Measurements from ENCODE around the gene GDI1. TPM values are rescaled to one million over a fixed set of nuclear protein-coding genes. Genes with fewer than 3 reads are reported as not detected.

Gene GDI1
- polyA plus RNA-seq, 1 of the 3 experiments (the other 2 are of a cell fraction) = 408 TPM

DNA sequence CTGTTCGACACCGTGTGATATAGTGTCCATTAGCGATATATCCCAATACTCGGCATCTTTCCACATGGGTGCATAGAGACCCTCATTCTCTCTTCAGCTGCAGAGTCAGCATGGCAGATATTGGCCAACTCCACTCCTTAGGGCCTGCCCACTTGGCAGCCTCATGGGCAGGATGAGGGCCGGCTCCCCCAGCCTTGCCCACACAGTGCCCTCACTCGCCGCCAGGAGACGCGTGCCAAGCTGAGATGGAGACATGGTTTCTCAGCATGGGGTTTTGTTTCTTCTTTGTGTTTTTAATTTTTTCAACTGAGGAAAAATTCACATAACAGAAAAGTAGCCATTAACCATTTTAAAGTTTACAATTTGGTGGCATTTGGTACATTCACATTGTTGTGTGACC lies 15.9 kb downstream of the GDI1 start:
- Histone ChIP-seq H3K27ac (ENCODE audit: low read depth in 2 of 2, low read length in 1 of 2) (no peak overlapping the region), H3F3A (replicated peaks; ENCODE audit: insufficient read depth) (peaks cover 4% of the 10 kb centered on the region), H3K36me3 (replicated peaks in 1 of 2; ENCODE audit: control insufficient read depth in 1 of 2, insufficient read depth in 2 of 2, low read length in 1 of 2) (no peaks in the 10 kb centered on the region), H3K9ac (no peak overlapping the region), H4K20me1 (ENCODE audit: insufficient read depth) (no peaks in the 10 kb centered on the region), H3K79me2 (ENCODE audit: insufficient read depth) (no peaks in the 10 kb centered on the region), H3K4me3 (ENCODE audit: low read depth in 2 of 2, low read length in 1 of 2) (no peak overlapping the region), H2AFZ (ENCODE audit: low read depth) (no peak overlapping the region), H3K4me2 (no peak overlapping the region), H3K9me2 (no peaks in the 10 kb centered on the region), H3K27me3 (ENCODE audit: insufficient read depth) (peaks cover 21% of the 10 kb centered on the region), H3K4me1 (ENCODE audit: control insufficient read depth in 1 of 2, insufficient read depth in 2 of 2, low read depth in 1 of 2, low read length in 1 of 2) (no peaks in the 10 kb centered on the region), H3K9me3 (no peaks in the 10 kb centered on the region)
- 85% methylated on average over 9 of the region's 9 CpGs for whole genome bisulfite sequencing (ENCODE audit: low lambda C conversion rate)
- POLR2A ChIA-PET = no interaction called here
- no peak for DNase-seq
- CTCF ChIA-PET = no interaction called here
- TF ChIP-seq YY1 (IDR thresholded peaks at IDR 0.05; ENCODE audit: low read depth) = no peak
- no peak for TF ChIP-seq GATA2 (CRISPR knock-in tag; IDR thresholded peaks at IDR 0.05)
- TF ChIP-seq CHD2 (IDR thresholded peaks at IDR 0.05; ENCODE audit: low read length, partially characterized antibody) = no peak
- TF ChIP-seq NRF1 (IDR thresholded peaks at IDR 0.05; ENCODE audit: low read depth, low read length) = no peak
- TF ChIP-seq, protein P1, sequence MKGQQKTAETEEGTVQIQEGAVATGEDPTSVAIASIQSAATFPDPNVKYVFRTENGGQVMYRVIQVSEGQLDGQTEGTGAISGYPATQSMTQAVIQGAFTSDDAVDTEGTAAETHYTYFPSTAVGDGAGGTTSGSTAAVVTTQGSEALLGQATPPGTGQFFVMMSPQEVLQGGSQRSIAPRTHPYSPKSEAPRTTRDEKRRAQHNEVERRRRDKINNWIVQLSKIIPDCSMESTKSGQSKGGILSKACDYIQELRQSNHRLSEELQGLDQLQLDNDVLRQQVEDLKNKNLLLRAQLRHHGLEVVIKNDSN (IDR thresholded peaks at IDR 0.05; ENCODE audit: borderline replicate concordance, low read depth) = no peak
- no peak for TF ChIP-seq RFX5 (IDR thresholded peaks at IDR 0.05; ENCODE audit: low read length)
- no peak for TF ChIP-seq RAD21 (IDR thresholded peaks at IDR 0.05; ENCODE audit: low read length)
- no peak for TF ChIP-seq SIN3A (IDR thresholded peaks at IDR 0.05; ENCODE audit: borderline replicate concordance, low read depth, low read length)
- TF ChIP-seq, protein P2, sequence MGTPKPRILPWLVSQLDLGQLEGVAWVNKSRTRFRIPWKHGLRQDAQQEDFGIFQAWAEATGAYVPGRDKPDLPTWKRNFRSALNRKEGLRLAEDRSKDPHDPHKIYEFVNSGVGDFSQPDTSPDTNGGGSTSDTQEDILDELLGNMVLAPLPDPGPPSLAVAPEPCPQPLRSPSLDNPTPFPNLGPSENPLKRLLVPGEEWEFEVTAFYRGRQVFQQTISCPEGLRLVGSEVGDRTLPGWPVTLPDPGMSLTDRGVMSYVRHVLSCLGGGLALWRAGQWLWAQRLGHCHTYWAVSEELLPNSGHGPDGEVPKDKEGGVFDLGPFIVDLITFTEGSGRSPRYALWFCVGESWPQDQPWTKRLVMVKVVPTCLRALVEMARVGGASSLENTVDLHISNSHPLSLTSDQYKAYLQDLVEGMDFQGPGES (IDR thresholded peaks at IDR 0.05; ENCODE audit: low read depth, low read length) = no peak

DNA sequence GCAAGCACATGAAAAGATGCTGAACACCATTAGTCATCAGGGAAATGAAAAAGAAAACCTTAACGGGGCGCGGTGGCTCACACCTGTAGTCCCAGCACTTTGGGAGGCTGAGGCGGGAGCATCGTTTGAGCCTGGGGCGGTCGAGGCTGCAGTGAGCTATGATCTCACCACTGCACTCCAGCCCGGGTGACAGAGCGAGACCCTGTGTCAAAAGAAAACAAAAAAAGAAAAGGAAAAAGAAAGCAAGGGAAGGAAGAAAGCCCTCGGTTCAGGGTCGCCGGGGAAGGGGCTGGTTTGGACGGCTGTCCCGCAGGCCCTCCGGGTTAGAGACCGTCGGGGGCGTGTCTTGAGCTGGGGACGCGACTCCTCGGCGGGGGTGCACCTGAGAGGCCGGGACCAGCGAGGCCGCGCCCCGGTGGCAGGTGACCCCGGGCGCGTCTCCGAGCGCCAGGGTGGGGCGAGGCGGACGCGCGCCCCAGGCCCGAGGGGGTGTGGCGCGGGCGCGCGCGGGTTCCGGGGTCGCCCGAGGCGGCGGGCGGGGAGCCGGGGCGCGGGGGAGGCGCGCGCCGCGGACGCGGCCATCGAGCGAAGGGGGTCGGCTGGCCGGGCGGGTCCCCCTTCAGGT lies 20.6 kb downstream of the GDI1 start:
- Histone ChIP-seq H3K27ac (ENCODE audit: low read depth in 2 of 2, low read length in 1 of 2) (peak overlapping the region in 1 of 2 experiments; percentile 47; a peak in 1 of 4 replicates), H3K79me2 (ENCODE audit: insufficient read depth) (peaks cover 33% of the 10 kb centered on the region), H3K4me2 (peak overlapping the region; percentile 50; the same call in 1 of the 2 replicates), H3K27me3 (ENCODE audit: insufficient read depth) (no peaks in the 10 kb centered on the region), H3K9me2 (no peaks in the 10 kb centered on the region), H3K4me1 (ENCODE audit: control insufficient read depth in 1 of 2, insufficient read depth in 2 of 2, low read depth in 1 of 2, low read length in 1 of 2) (peaks cover 0 to 12% of the 10 kb centered on the region in 2 experiments; a peak in 1 of 4 replicates), H3F3A (replicated peaks; ENCODE audit: insufficient read depth) (peaks cover 4% of the 10 kb centered on the region), H3K9me3 (no peaks in the 10 kb centered on the region), H4K20me1 (ENCODE audit: insufficient read depth) (peaks cover 31% of the 10 kb centered on the region), H3K9ac (peak overlapping the region; percentile 68; the same call in 1 of the 2 replicates), H3K36me3 (replicated peaks in 1 of 2; ENCODE audit: control insufficient read depth in 1 of 2, insufficient read depth in 2 of 2, low read length in 1 of 2) (peaks cover 0 to 5% of the 10 kb centered on the region in 2 experiments), H3K4me3 (ENCODE audit: low read depth in 2 of 2, low read length in 1 of 2) (peak overlapping the region; percentile 49 to 66; a peak in 3 of 4 replicates), H2AFZ (ENCODE audit: low read depth) (0 out of 2 replicates have a peak overlapping the region, but pooled peaks have one; percentile 35)
- peak; percentile 78 for DNase-seq
- TF ChIP-seq GABPA (IDR thresholded peaks at IDR 0.05; ENCODE audit: low read depth) (no peak), FOXM1 (IDR thresholded peaks at IDR 0.05; ENCODE audit: low read depth) (no peak)
- WGBS (ENCODE audit: low lambda C conversion rate) = 25% methylated on average over 20 of the region's 65 CpGs
- POLR2A ChIA-PET = interaction anchor here (0.6 to 0.7 kb wide), 2 partner anchors 10 to 13 kb away, joined by 3 to 4 read pairs; partner anchors contain the start of gene FAM50A
- CTCF ChIA-PET = interaction anchor here (1.0 kb wide), 1 partner anchor 70 kb away, joined by 6 read pairs; no protein-coding TSS in a partner anchor
